ENCODE data around the gene TDRD12.

DNA sequence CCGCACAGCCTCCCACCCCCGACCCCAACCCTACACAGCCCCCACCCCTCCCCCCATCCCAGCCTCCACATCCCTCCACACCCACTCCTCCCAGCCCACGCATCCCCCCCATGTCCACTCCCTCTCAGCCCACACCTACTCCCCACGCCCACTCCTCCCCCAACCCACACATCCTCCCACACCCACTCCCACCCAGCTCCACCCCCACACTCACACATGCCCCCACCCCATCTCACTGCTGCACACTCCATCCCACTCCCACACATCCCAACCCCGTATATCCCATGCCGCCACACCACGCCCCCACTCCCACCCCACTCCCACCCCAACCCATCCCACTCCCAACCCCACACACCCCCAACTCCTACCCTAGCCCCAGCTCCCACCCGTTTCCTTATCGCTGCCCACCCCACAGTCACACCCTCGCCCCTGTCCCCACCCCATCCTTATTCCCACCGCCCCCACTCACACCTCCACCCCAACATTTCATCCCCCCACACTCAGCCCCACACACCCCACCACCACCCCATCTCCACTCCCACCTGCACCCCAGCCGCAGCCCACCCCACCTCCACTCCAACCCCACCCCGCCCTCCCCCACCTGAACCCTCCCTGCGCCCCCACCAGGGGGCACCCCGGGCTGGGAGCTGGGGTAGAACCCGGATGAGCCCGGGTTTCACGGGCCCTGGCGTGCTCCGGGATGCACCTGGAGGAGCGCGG lies 809 bp downstream of the TDRD12 start:
- TF ChIP-seq RAD21 (IDR thresholded peaks at IDR 0.05; ENCODE audit: low read depth) (no peak), MAX (IDR thresholded peaks at IDR 0.05) (no peak), TAF1 (IDR thresholded peaks at IDR 0.05; ENCODE audit: low read depth) (no peak), EP300 (IDR thresholded peaks at IDR 0.05; ENCODE audit: borderline replicate concordance) (no peak)
